Measurements from ENCODE around the gene NUSAP1. TPM values are rescaled to one million over a fixed set of nuclear protein-coding genes. Genes with fewer than 3 reads are reported as not detected.
"Not testable (repeated sequence)": the region's sequence is repeated elsewhere in the genome, so short reads cannot be mapped to it uniquely, and the experiment has no call there.

Gene NUSAP1, protein sequence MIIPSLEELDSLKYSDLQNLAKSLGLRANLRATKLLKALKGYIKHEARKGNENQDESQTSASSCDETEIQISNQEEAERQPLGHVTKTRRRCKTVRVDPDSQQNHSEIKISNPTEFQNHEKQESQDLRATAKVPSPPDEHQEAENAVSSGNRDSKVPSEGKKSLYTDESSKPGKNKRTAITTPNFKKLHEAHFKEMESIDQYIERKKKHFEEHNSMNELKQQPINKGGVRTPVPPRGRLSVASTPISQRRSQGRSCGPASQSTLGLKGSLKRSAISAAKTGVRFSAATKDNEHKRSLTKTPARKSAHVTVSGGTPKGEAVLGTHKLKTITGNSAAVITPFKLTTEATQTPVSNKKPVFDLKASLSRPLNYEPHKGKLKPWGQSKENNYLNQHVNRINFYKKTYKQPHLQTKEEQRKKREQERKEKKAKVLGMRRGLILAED
- 134 TPM for polyA plus RNA-seq (2012; ENCODE audit: missing spikeins)

DNA sequence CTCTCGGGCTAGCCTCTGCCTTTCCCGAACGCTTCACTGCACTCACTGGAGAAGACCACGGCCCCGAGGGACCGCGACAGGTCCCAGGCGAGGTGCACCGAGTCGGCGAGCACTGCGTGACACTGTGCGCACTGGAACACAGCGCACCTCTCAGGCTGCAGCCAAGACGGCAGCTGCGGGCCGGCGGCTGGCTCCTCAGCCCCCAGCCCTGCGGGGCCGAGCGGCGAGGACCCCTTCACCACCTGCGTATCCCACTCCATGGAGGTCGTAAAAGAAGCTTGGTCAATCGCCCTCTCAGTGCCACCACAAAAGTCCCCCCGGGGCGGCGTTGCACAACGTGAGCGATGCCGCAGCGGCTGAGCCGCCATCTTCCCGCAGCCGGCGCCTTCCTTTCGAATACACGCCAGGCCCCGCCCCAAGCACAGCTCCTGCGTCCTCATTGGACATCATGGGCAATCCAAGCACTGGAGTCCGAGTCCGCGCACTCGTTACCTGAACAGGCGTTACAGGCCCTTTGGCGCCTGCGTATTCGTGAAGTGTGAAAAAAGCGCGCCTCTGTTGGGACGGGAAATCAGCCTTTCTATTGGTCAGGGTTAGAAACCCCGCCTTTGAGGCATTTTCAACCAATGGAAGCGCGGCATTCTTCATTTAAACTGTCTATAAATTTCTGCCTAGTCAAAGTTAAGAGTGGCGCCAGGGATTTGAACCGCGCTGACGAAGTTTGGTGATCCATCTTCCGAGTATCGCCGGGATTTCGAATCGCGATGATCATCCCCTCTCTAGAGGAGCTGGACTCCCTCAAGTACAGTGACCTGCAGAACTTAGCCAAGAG, at the start of gene NUSAP1, which contains the start of gene OIP5:
TSS of gene NUSAP1 (plus strand) at position 688 of the 832 bp plus-strand sequence. CDS start at position 765, 77 bp downstream.
TSS of gene OIP5 (minus strand) at position 398 of the 832 bp plus-strand sequence. CDS start at position 368, 30 bp downstream.
- peak; percentile 99 for FAIRE-seq
- DNase-seq (ENCODE audit: insufficient read length): peak; percentile 90
- TF ChIP-seq TAF1 (IDR thresholded peaks at IDR 0.05; ENCODE audit: borderline replicate concordance, low read depth, low read length) (peak; percentile 75), POLR2A (IDR thresholded peaks at IDR 0.05; ENCODE audit: low read depth, low read length) (peak; percentile 96), POLR2AphosphoS5 (IDR thresholded peaks at IDR 0.05; ENCODE audit: low read depth, low read length) (peak; percentile 91)

GRCh38 chr15:41282980-41283652, 49.6 kb upstream of the NUSAP1 start:
- not testable (repeated sequence) for DNase-seq (ENCODE audit: insufficient read length); FAIRE-seq

- FAIRE-seq (peak; percentile 97), DNase-seq (ENCODE audit: insufficient read length) (peak; percentile 93)
- TF ChIP-seq POLR2A (IDR thresholded peaks at IDR 0.05; ENCODE audit: low read depth, low read length) (peak; percentile 94), TAF1 (IDR thresholded peaks at IDR 0.05; ENCODE audit: borderline replicate concordance, low read depth, low read length) (peak; percentile 97), POLR2AphosphoS5 (IDR thresholded peaks at IDR 0.05; ENCODE audit: low read depth, low read length) (peak; percentile 92)
Observed at GRCh38 chr15:41283653-41284426, 48.8 kb upstream of the NUSAP1 start.

DNA sequence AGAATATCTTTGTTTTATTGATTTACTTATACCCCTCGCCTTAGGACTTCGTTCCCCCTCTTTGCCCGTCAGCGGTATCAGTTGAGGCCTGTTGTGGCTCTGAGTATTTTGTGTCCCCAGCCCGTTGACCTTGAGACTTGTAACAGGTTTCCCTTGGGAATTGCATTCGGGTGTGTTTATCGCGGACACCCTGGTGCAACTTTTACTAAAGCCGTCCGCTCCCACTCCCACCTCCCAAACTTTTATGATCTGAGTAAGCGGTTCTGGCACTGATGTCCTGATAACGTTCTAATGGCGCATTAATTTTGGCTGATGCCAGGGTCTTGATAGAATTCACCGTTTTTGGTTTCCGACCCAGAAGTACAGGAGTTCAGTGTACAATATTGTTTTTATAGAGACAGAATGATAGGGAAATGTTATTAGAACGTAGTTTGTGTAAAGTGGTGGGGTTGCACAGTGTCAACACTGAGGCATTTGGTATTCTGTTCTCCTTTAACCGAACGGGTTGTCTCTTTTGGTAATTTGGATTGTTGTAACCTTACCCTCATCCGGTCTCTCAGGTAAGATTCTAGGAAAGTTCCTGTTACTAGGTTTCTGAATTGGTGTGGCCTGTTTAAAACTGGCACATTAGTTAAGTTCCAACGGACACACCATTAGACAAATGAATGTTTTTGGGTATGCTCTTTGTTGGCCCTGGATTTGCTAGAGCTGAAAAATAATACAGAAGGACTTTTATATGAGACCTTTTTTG, 48.1 kb upstream of the NUSAP1 start:
- no peak for TF ChIP-seq POLR2A (IDR thresholded peaks at IDR 0.05; ENCODE audit: low read depth, low read length)
- TF ChIP-seq TAF1 (IDR thresholded peaks at IDR 0.05; ENCODE audit: borderline replicate concordance, low read depth, low read length): no peak
- no peak for TF ChIP-seq POLR2AphosphoS5 (IDR thresholded peaks at IDR 0.05; ENCODE audit: low read depth, low read length)
- FAIRE-seq: peak; percentile 58
- no peak for DNase-seq (ENCODE audit: insufficient read length)

DNA sequence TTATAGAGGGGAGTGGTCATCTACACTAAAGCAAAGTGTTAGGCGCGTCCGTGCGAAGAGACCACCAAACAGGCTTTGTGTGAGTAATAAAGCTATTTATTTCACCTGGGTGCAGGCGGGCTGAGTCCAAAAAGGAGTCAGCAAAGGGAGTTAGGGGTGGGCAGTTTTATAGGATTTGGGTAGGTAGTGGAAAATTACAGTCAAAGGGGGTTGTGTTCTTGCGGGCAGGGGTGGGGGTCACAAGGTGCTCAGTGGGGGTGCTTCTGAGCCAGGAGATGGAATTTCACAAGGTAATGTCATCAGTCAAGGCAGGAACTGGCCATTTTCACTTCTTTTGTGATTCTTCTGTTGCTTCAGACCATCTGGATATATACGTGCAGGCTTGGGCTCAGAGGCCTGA, 47.4 kb upstream of the NUSAP1 start:
- TF ChIP-seq TAF1 (IDR thresholded peaks at IDR 0.05; ENCODE audit: borderline replicate concordance, low read depth, low read length) (no peak), POLR2A (IDR thresholded peaks at IDR 0.05; ENCODE audit: low read depth, low read length) (no peak), POLR2AphosphoS5 (IDR thresholded peaks at IDR 0.05; ENCODE audit: low read depth, low read length) (no peak)
- FAIRE-seq: no peak
- no peak for DNase-seq (ENCODE audit: insufficient read length)

DNA sequence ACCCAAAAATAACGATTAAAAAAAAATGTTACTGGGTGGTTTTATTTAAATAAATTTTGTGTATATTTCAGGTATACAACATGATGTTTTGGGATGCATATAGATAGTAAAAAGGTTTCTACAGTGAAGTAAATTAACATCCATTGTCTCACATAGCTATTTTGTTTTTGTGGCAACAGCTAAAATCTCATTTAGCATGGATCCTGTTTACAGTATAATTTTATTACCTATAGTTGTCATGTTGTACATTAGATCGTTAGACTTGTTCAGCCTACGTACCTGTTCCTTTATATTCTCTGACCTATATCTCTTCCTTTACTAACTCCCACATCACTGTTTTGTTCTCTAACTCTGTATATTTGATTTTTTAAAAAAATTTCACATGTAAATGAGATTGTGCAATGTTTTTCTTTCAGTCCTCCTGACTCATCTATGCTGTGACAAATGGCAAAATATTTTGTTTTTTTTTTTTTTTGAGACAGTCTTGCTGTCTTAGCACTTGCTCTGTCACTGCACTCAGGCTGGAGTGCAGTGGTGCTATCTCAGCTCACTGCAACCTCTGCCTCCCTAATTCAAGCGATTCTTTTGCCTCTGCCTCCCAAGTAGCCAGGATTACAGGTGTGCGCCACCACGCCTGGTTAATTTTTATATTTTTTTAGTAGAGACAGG, 45.9 kb upstream of the NUSAP1 start:
- TF ChIP-seq POLR2A (IDR thresholded peaks at IDR 0.05; ENCODE audit: low read depth, low read length): no peak
- no peak for TF ChIP-seq TAF1 (IDR thresholded peaks at IDR 0.05; ENCODE audit: borderline replicate concordance, low read depth, low read length)
- no peak for TF ChIP-seq POLR2AphosphoS5 (IDR thresholded peaks at IDR 0.05; ENCODE audit: low read depth, low read length)
- DNase-seq (ENCODE audit: insufficient read length) (no peak), FAIRE-seq (no peak)

DNA sequence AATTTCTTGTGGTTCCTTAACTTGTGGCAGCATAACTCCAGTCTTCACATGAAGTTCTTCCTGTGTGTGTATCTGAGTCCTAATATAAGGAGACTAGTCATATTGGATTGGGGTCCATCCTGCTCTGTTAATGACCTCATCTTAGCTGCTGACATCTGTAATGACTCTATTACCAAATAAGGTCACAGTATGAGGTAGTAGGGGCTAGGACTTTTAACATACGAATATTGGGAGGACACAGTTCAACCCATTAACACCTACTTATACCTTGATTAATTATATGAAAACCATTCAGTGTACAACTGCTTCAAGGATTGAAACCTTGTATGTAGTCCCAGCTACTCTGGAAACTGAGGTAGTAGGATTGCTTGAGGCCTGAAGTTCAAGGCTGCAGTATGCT, 44.2 kb upstream of the NUSAP1 start:
- DNase-seq (ENCODE audit: insufficient read length): no peak
- FAIRE-seq: no peak
- TF ChIP-seq POLR2AphosphoS5 (IDR thresholded peaks at IDR 0.05; ENCODE audit: low read depth, low read length) (no peak), POLR2A (IDR thresholded peaks at IDR 0.05; ENCODE audit: low read depth, low read length) (no peak), TAF1 (IDR thresholded peaks at IDR 0.05; ENCODE audit: borderline replicate concordance, low read depth, low read length) (no peak)

GRCh38 chr15:41289953-41290352, 42.7 kb upstream of the NUSAP1 start:
- FAIRE-seq: no peak
- TF ChIP-seq TAF1 (IDR thresholded peaks at IDR 0.05; ENCODE audit: borderline replicate concordance, low read depth, low read length) (no peak), POLR2A (IDR thresholded peaks at IDR 0.05; ENCODE audit: low read depth, low read length) (no peak), POLR2AphosphoS5 (IDR thresholded peaks at IDR 0.05; ENCODE audit: low read depth, low read length) (no peak)
- no peak for DNase-seq (ENCODE audit: insufficient read length)

DNA sequence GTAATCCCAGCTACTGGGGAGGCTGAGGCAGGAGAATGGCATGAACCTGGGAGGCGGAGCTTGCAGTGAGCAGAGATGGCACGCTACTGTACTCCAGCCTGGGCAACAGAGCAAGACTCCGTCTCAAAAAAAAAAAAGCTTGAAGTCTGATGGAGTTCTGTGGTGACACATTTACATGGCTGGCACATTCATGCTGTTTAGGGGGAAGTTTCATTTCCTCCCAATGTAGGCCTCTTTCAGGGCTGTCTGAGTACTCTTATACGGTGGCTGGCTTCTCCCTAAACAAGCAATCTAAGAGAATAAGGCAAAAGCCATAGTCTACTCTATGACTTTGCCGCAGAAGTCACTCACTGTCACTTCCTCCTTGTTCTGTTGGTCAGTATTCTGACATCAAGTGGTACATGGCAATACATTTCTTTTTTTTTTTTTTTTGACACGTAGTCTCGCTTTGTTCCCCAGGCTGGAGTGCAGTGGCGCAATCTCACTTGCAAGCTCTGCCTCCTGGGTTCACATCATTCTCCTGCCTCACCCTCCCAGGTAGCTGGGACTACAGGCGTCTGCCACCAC, 41.5 kb upstream of the NUSAP1 start:
- peak; percentile 17 for DNase-seq (ENCODE audit: insufficient read length)
- TF ChIP-seq TAF1 (IDR thresholded peaks at IDR 0.05; ENCODE audit: borderline replicate concordance, low read depth, low read length) (no peak), POLR2A (IDR thresholded peaks at IDR 0.05; ENCODE audit: low read depth, low read length) (no peak), POLR2AphosphoS5 (IDR thresholded peaks at IDR 0.05; ENCODE audit: low read depth, low read length) (no peak)
- no peak for FAIRE-seq
